ENCODE results near the gene BCL11B. TPM values are rescaled to one million over a fixed set of nuclear protein-coding genes. Genes with fewer than 3 reads are reported as not detected.

Gene BCL11B
- polyA plus RNA-seq, 3 donors from 2014 or later, result 0.75 to 3.1 (median 1.0) TPM

DNA sequence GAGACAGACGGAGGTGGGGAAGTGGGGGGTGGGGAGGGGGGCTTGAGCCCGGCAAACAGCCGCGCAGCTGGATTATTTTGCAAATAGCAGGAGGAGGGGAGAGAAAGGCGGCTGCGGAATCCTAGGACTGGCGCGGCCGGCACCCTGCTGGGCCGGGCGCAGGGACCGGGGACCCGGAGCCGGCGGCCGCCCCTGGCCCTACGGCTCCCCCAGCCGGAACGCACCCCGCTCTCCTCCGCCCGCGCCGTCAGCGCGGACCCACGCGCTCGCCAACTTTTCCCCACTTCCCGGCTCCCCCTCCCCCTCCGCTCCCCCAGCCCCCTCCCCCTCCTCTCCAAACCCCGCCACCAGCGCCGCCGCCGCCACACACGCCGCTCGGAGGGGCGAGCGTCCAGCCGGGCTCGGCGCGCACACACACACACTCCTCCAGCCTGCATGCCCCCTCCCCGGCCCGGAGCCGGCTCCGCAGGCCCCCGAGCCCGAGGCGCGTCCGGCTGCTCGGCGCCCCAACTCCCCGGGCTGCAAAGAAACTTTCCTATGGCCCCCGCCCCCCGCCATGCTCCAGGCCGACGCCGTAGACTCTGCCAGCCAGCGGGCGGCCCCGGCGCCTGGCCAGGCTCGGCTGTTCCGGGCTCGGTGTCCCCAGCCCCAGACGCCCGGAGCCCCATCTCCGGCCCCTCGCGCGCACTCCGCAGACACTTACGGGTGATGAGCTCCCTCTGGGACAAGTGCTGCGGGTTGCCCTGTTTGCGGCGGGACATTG is 1.4 kb downstream of the BCL11B start:
- peaks cover 0 to 5% (median 0%) of the 10 kb centered on the region in 3 donors for H3K36me3 Mint-ChIP-seq
- no peaks in the 10 kb centered on the region for H3K9me3 Mint-ChIP-seq
- peak overlapping the region; percentile 96 to 99 (median 98) for H3K4me3 Mint-ChIP-seq
- DNase-seq, result peak in 2 of 3 donors; percentile 47 to 57
- H3K27me3 Mint-ChIP-seq (ENCODE audit: low read depth in 3 of 3), result peaks cover 11 to 31% (median 25%) of the 10 kb centered on the region in 3 donors
- peak overlapping the region; percentile 90 to 96 (median 95) for H3K27ac Mint-ChIP-seq
- H3K4me1 Mint-ChIP-seq, result peaks cover 66 to 77% of the 10 kb centered on the region in 2 donors

DNA sequence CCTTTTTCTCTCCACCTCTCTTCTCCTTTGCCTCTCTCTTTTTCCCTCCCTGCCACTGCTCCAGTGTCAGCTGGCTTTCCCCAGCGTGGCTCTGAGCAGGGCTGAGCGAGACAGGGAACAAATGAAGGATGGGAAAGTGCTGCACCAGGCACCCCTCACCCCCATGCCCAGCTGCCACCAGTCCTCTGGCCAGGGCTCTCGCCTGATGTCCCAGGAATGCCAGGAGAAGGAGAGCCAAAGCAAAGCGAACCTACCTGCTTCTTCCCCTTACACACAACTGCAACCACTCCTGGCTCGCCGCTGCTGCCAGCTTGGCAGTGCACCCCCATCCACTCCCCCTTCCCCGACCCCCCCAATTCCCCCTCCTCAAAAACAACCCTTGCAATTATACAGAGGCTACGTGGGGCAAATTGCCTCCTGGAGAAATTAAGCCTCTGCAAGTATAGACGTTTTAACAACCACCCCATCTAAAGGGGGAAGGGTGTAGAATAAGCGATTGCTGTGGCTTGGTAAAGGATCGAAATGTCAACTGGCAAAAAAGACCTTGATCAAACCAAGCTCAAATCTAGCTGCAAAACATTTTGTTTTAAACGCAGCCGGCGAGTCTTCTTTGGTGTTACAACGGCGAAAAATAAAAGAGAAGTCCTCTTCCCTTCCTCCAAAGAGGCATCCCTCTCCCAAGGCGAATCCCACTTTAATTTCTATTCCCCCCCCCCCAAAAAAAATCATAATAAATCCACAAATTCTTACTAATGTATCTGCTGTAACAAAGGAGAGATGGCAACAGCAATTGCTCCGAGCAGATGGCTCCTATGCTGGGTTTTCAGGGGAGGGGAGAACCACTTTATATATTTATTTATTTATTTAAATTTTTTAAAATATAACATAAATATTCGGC is 2.9 kb downstream of the BCL11B start:
- H3K4me3 Mint-ChIP-seq, result peak overlapping the region; percentile 85 to 98 (median 97)
- H3K36me3 Mint-ChIP-seq, result peaks cover 0 to 5% (median 0%) of the 10 kb centered on the region in 3 donors
- peaks cover 74 to 79% of the 10 kb centered on the region in 2 donors for H3K4me1 Mint-ChIP-seq
- no peak for DNase-seq
- H3K9me3 Mint-ChIP-seq, result no peaks in the 10 kb centered on the region
- H3K27me3 Mint-ChIP-seq (ENCODE audit: low read depth in 3 of 3), result peaks cover 11 to 29% (median 22%) of the 10 kb centered on the region in 3 donors
- peak overlapping the region; percentile 80 to 96 (median 92) for H3K27ac Mint-ChIP-seq

DNA sequence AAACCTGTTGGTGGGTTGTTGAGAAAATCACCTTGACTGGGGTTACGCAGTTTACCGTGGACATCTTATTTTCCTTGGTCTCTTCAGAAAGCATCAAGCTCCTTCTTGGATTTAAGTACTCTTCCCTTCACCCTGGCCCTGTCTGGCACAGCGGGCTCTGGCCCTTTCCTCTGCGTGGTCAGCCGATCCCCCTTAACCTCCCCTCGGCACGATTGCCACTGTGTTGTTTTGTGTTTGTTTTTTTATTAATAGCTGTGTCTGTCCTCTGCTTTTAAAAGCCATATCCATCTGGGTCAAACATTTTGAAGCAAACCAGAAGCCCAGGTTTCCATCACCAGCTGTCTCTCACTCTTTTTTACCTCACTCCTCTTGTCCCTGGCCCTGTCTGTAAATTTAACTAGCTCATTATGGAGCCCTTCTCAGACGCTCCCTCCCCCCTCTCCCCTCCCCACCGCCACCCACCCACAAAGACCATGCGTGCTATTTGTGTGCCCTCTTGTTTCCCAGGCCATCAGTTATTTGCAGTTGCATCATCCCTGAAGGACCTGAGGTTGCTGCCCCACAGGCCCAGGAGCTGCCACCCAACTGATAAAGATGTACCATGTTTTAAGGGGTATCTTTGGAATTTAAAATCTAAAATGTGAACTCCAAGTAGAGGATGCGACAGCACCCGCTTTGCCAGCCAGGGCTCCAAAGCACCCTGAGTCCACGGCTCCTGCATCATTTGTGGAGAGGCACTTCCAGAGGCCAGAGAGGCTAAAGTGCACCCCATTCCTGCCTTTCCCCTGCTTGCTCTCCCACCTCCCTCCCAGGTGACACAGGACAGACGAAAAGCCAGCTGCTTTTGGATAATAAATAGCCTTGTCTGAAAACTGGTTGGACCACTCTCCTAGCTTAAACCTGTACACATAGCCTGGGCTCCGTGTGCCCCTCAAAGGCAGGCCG is 3.9 kb downstream of the BCL11B start:
- no peak for DNase-seq
- H3K36me3 Mint-ChIP-seq, result peaks cover 0 to 5% (median 0%) of the 10 kb centered on the region in 3 donors
- H3K4me1 Mint-ChIP-seq, result peaks cover 80 to 83% of the 10 kb centered on the region in 2 donors
- peak overlapping the region; percentile 85 to 98 (median 97) for H3K4me3 Mint-ChIP-seq
- H3K27ac Mint-ChIP-seq, result peak overlapping the region; percentile 59 to 96 (median 92)
- H3K9me3 Mint-ChIP-seq, result no peaks in the 10 kb centered on the region
- H3K27me3 Mint-ChIP-seq (ENCODE audit: low read depth in 3 of 3), result peaks cover 11 to 31% (median 19%) of the 10 kb centered on the region in 3 donors

DNA sequence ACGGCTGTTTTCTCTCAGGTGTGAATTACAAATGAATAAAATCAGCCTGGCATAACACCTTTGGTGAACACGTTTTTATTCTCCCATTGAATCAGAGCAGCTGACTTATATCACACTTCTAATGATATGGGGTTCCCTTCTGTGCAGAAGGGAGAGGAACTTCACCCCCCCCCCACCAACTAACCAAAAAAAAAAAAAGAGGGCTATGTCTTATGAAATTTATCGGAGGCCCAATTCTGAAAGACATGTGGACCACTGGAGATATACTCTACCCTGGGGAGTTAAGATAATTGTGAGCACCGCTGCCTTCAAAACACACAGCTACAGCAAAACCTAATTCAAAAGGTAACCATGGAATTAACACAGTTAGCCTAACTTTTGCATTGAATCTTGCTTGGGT is 4.6 kb downstream of the BCL11B start:
- Mint-ChIP-seq H3K4me3 (peak overlapping the region; percentile 31 to 98 (median 97)), H3K4me1 (peaks cover 80 to 83% of the 10 kb centered on the region in 2 donors), H3K27me3 (ENCODE audit: low read depth in 3 of 3) (peaks cover 8 to 31% (median 19%) of the 10 kb centered on the region in 3 donors), H3K36me3 (peaks cover 0 to 5% (median 0%) of the 10 kb centered on the region in 3 donors), H3K27ac (peak overlapping the region; percentile 59 to 96 (median 90)), H3K9me3 (no peaks in the 10 kb centered on the region)
- DNase-seq, result no peak

DNA sequence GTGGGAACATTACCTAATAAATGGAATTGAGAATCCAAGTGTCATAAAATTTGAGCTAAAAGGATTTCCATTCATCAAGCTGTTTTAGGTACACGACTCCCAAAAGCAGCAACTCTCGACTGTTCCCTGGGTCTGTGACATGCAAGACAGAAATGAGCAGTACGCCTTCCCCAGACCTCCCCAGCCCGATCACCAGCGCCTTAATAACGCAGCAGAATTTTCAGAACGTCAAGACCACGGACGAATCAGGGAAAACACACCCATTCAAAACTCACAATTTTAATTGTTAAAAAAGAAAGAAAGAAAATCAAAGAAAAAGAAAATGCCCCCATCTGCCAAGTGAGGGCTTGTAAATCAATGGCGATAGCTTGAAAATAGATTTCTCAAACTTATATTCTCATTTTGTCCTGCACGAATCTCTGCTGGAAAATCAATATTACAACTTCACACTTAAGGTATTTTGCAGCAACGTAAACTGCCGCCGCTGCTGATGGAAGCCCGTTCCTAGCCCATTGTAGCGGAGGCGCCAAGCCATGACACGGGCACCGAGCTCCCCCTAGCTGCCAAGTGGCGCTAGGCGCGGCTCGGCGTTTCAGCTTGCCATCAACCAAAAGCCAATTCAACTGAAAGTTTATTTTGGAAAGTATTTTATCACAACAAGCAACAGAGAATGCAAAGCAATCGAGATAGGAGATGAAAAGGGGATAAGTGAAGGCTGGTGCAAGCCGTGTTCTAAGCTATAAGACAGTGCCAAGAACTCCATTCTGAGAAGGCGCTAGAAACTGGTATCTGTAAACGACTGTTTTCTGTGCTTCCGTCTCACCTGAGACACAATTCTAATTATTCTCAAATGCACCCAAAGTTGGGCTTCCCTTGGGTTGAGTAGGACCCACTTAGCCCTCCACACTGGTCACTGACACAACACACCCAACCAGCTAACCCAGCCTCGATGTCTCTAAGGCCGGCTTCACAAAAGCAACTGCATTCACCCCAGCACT is 5.5 kb downstream of the BCL11B start:
- H3K36me3 Mint-ChIP-seq, result peaks cover 0 to 3% (median 0%) of the 10 kb centered on the region in 3 donors
- H3K4me3 Mint-ChIP-seq, result peak overlapping the region; percentile 46 to 98 (median 79)

DNA sequence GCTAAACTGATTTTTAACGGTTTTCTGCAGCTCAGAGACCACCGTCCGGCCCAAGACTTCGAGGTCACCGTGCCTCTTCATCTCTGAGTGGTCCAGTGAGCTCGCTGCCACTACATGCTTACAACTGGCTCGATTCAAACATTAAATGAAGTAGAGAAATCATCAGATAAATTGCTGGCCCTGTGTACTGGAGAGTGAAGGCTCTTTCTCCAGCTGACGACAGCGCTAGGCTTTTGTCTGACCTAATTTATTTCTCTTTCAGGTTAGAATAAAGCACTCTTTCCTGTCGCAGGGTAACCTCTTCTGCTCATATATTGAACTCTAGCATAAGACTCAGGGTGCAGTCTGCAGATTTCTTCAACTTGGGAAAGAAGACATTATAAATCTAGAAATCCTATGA is 6.4 kb downstream of the BCL11B start:
- DNase-seq, result no peak
- Mint-ChIP-seq H3K27ac (peak overlapping the region; percentile 23 to 96 (median 80)), H3K27me3 (ENCODE audit: low read depth in 3 of 3) (peaks cover 1 to 22% (median 10%) of the 10 kb centered on the region in 3 donors), H3K4me1 (peaks cover 89 to 92% of the 10 kb centered on the region in 2 donors), H3K36me3 (no peaks in the 10 kb centered on the region), H3K4me3 (peak overlapping the region; percentile 46 to 98 (median 79)), H3K9me3 (no peaks in the 10 kb centered on the region)

More for the DNA sequence above, 5.5 kb downstream of the BCL11B start:
- Mint-ChIP-seq H3K4me1 (peaks cover 83 to 84% of the 10 kb centered on the region in 2 donors), H3K9me3 (no peaks in the 10 kb centered on the region), H3K27ac (peak overlapping the region; percentile 59 to 96 (median 76)), H3K27me3 (ENCODE audit: low read depth in 3 of 3) (peaks cover 5 to 23% (median 13%) of the 10 kb centered on the region in 3 donors)
- peak; percentile 71 to 80 (median 75) for DNase-seq

DNA sequence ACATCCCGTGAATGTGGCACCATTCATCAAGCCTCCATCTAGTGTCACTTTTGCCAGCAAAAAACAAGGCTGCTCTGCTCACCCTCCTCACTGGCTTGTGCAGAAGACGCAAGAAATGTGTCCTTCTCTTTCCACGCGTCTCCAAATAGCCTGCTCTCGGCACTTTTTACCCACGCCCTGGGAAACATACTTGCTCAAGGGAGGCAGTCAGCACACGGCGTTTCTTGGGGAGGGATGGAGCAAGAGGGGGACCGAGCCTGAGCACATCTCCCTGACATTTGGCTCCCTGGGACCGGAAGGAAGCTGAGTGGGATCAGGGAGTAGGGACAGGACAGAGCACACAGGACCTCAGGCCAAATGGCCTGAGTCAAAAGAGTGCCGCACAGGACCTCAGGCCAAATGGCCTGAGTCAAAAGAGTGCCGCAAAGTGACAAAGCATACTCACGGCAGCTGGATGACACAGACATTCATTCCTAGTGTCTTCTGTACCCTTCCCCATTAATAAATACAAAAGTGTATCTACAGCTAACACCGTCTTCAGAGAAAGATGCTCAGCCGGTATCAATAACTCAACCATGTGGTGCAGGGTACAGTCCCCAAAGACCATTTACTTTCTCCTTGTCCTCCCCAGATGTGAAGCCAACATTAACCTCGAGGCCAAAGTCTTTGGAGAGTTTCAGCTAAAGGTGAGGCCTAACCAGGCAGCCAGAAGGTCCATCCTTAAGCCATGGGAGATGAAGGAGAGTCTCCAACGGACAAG is 7.1 kb downstream of the BCL11B start:
- no peaks in the 10 kb centered on the region for H3K36me3 Mint-ChIP-seq
- H3K4me1 Mint-ChIP-seq, result peaks cover 95 to 96% of the 10 kb centered on the region in 2 donors
- DNase-seq, result no peak
- H3K27ac Mint-ChIP-seq, result peak overlapping the region; percentile 36 to 96 (median 80)
- peak overlapping the region; percentile 15 to 98 (median 76) for H3K4me3 Mint-ChIP-seq
- H3K27me3 Mint-ChIP-seq (ENCODE audit: low read depth in 3 of 3), result peaks cover under 1 to 18% (median 6%) of the 10 kb centered on the region in 3 donors
- H3K9me3 Mint-ChIP-seq, result no peaks in the 10 kb centered on the region

DNA sequence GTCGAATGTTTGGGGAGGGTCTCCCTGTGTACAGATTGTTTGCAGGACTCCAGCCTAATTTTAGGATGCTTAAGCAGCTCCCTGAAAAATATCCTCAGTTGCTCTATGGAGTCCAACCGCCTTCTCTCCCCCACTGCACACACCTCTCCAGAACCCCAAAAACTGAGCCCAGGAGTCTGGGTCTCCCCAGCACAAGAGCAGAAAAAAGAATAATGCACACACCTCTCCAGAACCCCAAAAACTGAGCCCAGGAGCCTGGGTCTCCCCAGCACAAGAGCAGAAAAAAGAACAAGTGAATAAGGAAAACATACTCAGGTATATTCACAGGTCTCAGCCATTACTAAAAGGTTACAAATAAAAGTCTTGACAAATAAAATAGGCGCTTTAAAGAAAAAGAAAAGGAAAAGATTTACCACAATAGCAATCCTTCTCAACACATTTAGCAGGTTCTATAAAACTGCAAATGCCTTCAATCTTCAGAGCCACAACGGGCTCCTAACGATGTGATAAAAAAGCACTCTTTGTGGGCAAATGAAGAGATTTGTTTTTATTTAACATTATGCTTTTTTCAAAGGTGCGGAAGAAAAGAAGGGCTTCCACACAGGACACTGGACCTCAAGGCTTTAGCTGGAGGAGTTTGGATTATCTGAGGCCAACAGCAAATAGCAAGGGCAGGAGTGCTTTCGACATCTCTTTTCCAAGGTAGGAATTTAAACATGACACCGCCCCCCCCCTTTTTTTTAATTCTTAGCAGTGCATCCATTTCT is 8.2 kb downstream of the BCL11B start:
- H3K27ac Mint-ChIP-seq, result peak overlapping the region; percentile 91 to 98 (median 94)
- H3K4me3 Mint-ChIP-seq, result peak overlapping the region; percentile 72 to 97 (median 84)
- DNase-seq, result no peak
- no peaks in the 10 kb centered on the region for H3K9me3 Mint-ChIP-seq
- no peaks in the 10 kb centered on the region for H3K36me3 Mint-ChIP-seq
- peaks cover 0 to 12% (median 6%) of the 10 kb centered on the region in 3 donors for H3K27me3 Mint-ChIP-seq (ENCODE audit: low read depth in 3 of 3)
- H3K4me1 Mint-ChIP-seq, result peaks cover 99 to 100% of the 10 kb centered on the region in 2 donors

DNA sequence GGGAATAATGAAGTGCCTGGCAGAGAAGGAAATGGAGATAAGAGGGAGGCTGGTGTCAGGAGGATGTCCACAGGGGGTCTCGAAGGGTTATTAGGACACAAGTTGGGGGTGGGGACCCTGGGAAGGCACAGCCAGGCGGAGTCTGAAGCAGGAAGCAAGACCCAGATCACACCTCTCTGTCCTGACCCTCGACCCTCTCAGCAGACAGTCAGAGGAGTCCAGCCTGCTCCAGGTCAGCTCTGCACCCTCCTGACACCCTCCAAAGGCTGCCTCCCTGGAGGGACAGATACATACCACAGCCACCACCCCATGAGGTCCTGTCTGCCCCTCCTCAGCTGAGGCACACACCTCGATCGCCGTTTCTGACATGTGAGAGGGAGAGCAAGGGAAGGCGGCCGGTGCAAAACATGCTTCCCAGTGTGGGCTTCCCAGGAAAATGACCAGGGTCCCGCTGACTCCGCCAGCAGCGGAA is 9.0 kb downstream of the BCL11B start:
- H3K36me3 Mint-ChIP-seq, result peaks cover 0 to 3% (median 0%) of the 10 kb centered on the region in 3 donors
- peaks cover 0 to 12% (median 6%) of the 10 kb centered on the region in 3 donors for H3K27me3 Mint-ChIP-seq (ENCODE audit: low read depth in 3 of 3)
- peak overlapping the region; percentile 91 to 98 (median 94) for H3K27ac Mint-ChIP-seq
- no peak for DNase-seq
- peaks cover 99 to 100% of the 10 kb centered on the region in 2 donors for H3K4me1 Mint-ChIP-seq
- H3K9me3 Mint-ChIP-seq, result no peaks in the 10 kb centered on the region
- H3K4me3 Mint-ChIP-seq, result peak overlapping the region; percentile 72 to 97 (median 84)

DNA sequence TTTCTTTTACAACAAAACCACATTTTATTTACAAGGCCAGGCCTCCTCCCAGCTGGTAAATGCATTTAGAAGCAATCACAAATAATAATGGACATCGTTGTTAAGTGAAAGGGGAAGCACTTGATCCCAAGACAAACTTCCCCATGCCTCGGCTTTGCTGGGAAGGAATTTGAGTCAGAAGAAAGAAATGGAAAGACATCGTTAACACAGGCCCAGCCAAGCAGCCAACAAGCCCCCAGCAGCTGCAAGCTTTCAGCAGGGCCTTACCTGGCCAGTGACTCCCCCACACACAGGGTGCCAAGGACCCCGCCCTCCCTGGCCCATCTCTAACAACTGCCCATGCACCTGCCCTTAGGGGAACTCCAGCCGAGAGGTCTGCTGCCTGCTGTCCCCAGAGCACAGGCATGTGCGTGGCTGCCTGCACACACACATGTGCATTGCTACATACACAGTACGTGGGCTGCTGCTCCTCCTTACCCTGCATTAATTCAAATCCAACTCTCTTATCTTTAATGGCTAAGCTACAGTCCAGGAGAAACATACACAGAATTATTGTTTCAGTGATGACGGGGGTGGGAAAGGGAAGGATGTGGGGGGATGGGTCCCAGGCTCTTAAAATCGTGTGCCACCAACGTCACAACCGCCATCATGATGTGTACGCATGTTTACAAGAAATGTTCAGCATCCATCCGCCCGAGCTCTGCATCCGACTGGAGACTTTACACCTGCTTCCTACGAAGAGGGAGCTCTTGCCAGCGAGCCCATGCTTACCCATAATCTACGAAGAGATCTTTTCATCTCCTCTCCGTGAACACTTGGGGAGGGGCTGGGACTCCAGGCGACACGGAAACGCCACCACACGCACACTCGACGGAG is 9.8 kb downstream of the BCL11B start:
- no peaks in the 10 kb centered on the region for H3K9me3 Mint-ChIP-seq
- peaks cover 0 to 5% (median 0%) of the 10 kb centered on the region in 3 donors for H3K36me3 Mint-ChIP-seq
- DNase-seq, result peak; percentile 24 to 67 (median 48)
- peak overlapping the region; percentile 72 to 97 (median 84) for H3K4me3 Mint-ChIP-seq
- H3K27ac Mint-ChIP-seq, result peak overlapping the region; percentile 91 to 98 (median 94)
- peaks cover 0 to 12% (median 6%) of the 10 kb centered on the region in 3 donors for H3K27me3 Mint-ChIP-seq (ENCODE audit: low read depth in 3 of 3)
- peaks cover 93 to 100% of the 10 kb centered on the region in 2 donors for H3K4me1 Mint-ChIP-seq

Measured in immature natural killer cell (primary cell).